GM12892 (cell line): ENCODE data around the gene AQP3.

Source experiments
- POLR2A ChIP-seq: IDR thresholded peaks from 2 replicates; pipeline ENCODE4 v1.6.1; 2011; ENCODE audit warnings: low read depth, low read length, control low read depth
- TAF1 ChIP-seq: IDR thresholded peaks from 2 replicates; pipeline ENCODE4 v1.6.1; 2011; ENCODE audit warnings: low read depth, mild to moderate bottlenecking, control low read depth, low read length, borderline replicate concordance

DNA sequence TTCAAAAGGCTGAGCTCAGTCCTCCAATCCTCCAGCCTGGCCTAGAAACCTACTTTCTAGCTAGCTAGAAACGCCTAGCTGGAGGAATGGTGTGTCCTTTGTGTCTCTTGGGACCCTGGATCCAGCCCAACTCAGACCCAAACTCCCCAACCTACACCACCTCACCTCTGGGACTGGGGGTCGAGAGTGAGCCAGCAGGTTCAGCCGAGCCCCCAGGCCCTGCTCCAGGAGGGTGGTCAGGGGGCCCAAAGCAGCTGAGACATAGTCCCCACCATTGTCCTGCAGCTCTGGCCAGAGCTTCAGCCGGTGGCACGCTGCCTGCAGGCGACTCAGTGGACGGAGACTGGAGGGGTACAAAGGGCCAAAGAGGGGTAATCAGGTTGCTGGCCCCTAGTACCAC lies 20.1 kb upstream of the AQP3 start:
- no peak for TF ChIP-seq POLR2A
- no peak for TF ChIP-seq TAF1
